Measurements from ENCODE around the gene GPAT3. TPM values are rescaled to one million over a fixed set of nuclear protein-coding genes. Genes with fewer than 3 reads are reported as not detected.
A peak's percentile ranks its signal among the peaks of the same experiment; 100 is the strongest.

Gene GPAT3
- total RNA-seq, 1 experiment from 2014 or later = 0.30 TPM

DNA sequence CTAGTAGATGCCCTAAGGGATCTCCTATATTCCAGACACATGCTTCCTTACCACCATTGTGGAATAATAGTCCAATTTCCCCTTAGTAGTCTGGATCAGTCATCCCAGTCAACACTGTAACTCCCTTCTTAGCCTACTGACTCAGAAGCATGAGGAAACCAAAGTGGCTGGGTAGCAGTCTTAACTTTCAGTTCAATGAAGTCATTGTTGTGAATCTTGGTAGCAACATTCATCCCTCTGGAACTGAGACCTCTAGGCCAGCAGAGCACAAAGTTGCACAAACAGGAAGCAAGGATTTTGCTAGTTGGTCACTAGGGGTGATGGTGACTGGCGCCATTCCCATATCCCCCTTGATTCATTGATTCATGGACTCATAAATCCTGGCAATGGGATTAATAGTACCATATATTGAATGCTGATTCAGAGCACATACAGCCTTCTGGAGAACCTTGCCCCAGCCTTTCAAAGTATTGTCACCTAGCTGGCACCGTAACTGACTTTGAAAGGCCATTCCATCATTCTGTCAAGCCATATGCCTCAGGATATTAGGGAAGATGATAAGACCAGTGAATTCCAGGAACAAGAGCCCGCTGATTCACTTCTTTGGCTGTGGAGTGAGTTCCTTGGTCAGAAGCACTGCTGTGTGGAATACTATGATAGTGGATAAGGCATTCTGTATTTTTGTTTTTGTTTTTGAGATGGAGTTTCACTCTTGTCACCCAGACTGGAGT is 19.7 kb upstream of the GPAT3 start:
- POLR2A ChIA-PET = no interaction called here
- CTCF ChIA-PET = interaction anchor here (1.0 kb wide), 1 partner anchor 125 kb away, joined by 3 read pairs; no protein-coding TSS in a partner anchor
- Mint-ChIP-seq H3K4me3 (ENCODE audit: unreplicated experiment) (no peak overlapping the region), H3K27me3 (ENCODE audit: insufficient read depth, unreplicated experiment) (no peaks in the 10 kb centered on the region), H3K36me3 (ENCODE audit: insufficient read depth, unreplicated experiment) (peaks cover 2% of the 10 kb centered on the region), H3K9me3 (ENCODE audit: unreplicated experiment) (no peaks in the 10 kb centered on the region), H3K4me1 (ENCODE audit: insufficient read depth, unreplicated experiment) (no peaks in the 10 kb centered on the region), H3K27ac (ENCODE audit: low read depth, unreplicated experiment) (no peak overlapping the region)
- BruUV-seq (replicated peaks) = no TSS peak
- peak; percentile 32 for DNase-seq (ENCODE audit: unreplicated experiment)
- intact Hi-C loops (cut with micrococcal nuclease) = no loop called here
- TF ChIP-seq, protein P1, sequence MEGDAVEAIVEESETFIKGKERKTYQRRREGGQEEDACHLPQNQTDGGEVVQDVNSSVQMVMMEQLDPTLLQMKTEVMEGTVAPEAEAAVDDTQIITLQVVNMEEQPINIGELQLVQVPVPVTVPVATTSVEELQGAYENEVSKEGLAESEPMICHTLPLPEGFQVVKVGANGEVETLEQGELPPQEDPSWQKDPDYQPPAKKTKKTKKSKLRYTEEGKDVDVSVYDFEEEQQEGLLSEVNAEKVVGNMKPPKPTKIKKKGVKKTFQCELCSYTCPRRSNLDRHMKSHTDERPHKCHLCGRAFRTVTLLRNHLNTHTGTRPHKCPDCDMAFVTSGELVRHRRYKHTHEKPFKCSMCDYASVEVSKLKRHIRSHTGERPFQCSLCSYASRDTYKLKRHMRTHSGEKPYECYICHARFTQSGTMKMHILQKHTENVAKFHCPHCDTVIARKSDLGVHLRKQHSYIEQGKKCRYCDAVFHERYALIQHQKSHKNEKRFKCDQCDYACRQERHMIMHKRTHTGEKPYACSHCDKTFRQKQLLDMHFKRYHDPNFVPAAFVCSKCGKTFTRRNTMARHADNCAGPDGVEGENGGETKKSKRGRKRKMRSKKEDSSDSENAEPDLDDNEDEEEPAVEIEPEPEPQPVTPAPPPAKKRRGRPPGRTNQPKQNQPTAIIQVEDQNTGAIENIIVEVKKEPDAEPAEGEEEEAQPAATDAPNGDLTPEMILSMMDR (IDR thresholded peaks at IDR 0.05; ENCODE audit: unreplicated experiment) = no peak

DNA sequence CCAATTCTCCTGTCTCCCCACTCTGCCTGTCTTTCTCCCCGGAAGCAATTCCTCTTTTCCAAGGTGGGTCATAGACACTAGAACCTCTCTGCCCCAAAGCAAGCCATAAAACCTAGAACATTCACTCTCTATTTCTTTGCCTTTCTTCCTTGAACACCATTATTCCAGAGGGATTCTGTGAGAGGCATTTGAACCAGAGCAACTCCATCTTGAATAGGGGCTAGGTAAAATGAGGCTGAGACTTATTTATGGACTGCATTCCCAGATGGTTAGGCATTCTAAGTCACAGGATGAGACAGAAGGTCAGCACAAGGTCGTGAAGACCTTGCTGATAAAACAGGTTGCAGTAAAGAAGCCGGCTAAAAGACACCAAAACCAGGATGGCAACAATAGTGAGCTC is 13.7 kb upstream of the GPAT3 start:
- Mint-ChIP-seq H3K27me3 (ENCODE audit: insufficient read depth, unreplicated experiment) (no peaks in the 10 kb centered on the region), H3K9me3 (ENCODE audit: unreplicated experiment) (peaks cover 5% of the 10 kb centered on the region), H3K27ac (ENCODE audit: low read depth, unreplicated experiment) (no peak overlapping the region), H3K4me3 (ENCODE audit: unreplicated experiment) (no peak overlapping the region), H3K4me1 (ENCODE audit: insufficient read depth, unreplicated experiment) (no peaks in the 10 kb centered on the region), H3K36me3 (ENCODE audit: insufficient read depth, unreplicated experiment) (no peaks in the 10 kb centered on the region)
- no peak for DNase-seq (ENCODE audit: unreplicated experiment)
- POLR2A ChIA-PET = no interaction called here
- TF ChIP-seq, protein P1 (IDR thresholded peaks at IDR 0.05; ENCODE audit: unreplicated experiment) = no peak
- intact Hi-C loops (cut with micrococcal nuclease) = no loop called here
- CTCF ChIA-PET = interaction anchor here (0.6 kb wide), 1 partner anchor 90 kb away, joined by 3 read pairs; no protein-coding TSS in a partner anchor
- BruUV-seq (replicated peaks) = no TSS peak

GRCh38 chr4:83527671-83528070 is 8.2 kb upstream of the GPAT3 start:
- CTCF ChIA-PET = interaction anchor here (1.2 kb wide), 1 partner anchor 112 kb away, joined by 3 read pairs; no protein-coding TSS in a partner anchor
- BruUV-seq (replicated peaks) = no TSS peak
- POLR2A ChIA-PET = no interaction called here
- intact Hi-C loops (cut with micrococcal nuclease) = no loop called here
- H3K4me3 Mint-ChIP-seq (ENCODE audit: unreplicated experiment) = no peak overlapping the region
- H3K27ac Mint-ChIP-seq (ENCODE audit: low read depth, unreplicated experiment) = no peak overlapping the region
- H3K36me3 Mint-ChIP-seq (ENCODE audit: insufficient read depth, unreplicated experiment) = no peaks in the 10 kb centered on the region
- peaks cover 21% of the 10 kb centered on the region for H3K27me3 Mint-ChIP-seq (ENCODE audit: insufficient read depth, unreplicated experiment)
- TF ChIP-seq, protein P1 (IDR thresholded peaks at IDR 0.05; ENCODE audit: unreplicated experiment) = no peak
- H3K9me3 Mint-ChIP-seq (ENCODE audit: unreplicated experiment) = peaks cover 5% of the 10 kb centered on the region
- DNase-seq (ENCODE audit: unreplicated experiment) = no peak
- H3K4me1 Mint-ChIP-seq (ENCODE audit: insufficient read depth, unreplicated experiment) = no peaks in the 10 kb centered on the region

GRCh38 chr4:83536362-83537272 is 709 bp downstream of the GPAT3 start:
- peaks cover 44% of the 10 kb centered on the region for H3K27me3 Mint-ChIP-seq (ENCODE audit: insufficient read depth, unreplicated experiment)
- peaks cover 10% of the 10 kb centered on the region for H3K4me1 Mint-ChIP-seq (ENCODE audit: insufficient read depth, unreplicated experiment)
- no TSS peak for BruUV-seq (replicated peaks)
- ChIA-PET POLR2A (interaction anchor here (0.8 to 1.7 kb wide), 6 partner anchors 11 to 94 kb away, joined by 3 to 7 read pairs (median 4); partner anchors contain the start of gene ABRAXAS1), CTCF (interaction anchor here (0.6 to 2.0 kb wide), 5 partner anchors 10 to 808 kb away, joined by 3 to 7 read pairs (median 3); no protein-coding TSS in a partner anchor)
- H3K36me3 Mint-ChIP-seq (ENCODE audit: insufficient read depth, unreplicated experiment) = no peaks in the 10 kb centered on the region
- H3K27ac Mint-ChIP-seq (ENCODE audit: low read depth, unreplicated experiment) = no peak overlapping the region
- no peak for DNase-seq (ENCODE audit: unreplicated experiment)
- no peaks in the 10 kb centered on the region for H3K9me3 Mint-ChIP-seq (ENCODE audit: unreplicated experiment)
- TF ChIP-seq, protein P1 (IDR thresholded peaks at IDR 0.05; ENCODE audit: unreplicated experiment) = no peak
- peak overlapping the region; percentile 80 for H3K4me3 Mint-ChIP-seq (ENCODE audit: unreplicated experiment)
- intact Hi-C loops (cut with micrococcal nuclease) = no loop called here
